PFSK-1 (cell line): ENCODE measurements around the gene MLN.

ENCODE experiments used
- FOXP2 ChIP-seq: optimal IDR thresholded peaks from 2 replicates; pipeline ENCODE3; 2011; ENCODE audit warnings: borderline replicate concordance, control low read depth, inconsistent platforms; ENCODE audit not compliant: insufficient read depth; ENCODE audit errors: extremely low read length, extremely low read depth
- POLR2AphosphoS5 ChIP-seq: IDR thresholded peaks from 2 replicates; pipeline ENCODE4 v1.6.1; 2012; ENCODE audit warnings: low read depth, mild to moderate bottlenecking, control low read depth, low read length, moderate library complexity
- REST ChIP-seq, 2 experiments: IDR thresholded peaks; 2 replicates each; pipeline versions ENCODE4 v1.6.1 to v1.8.0; 2011 to 2012; ENCODE audit warnings: low read depth in 2 of 2, low read length in 2 of 2, control low read depth in 1 of 2, inconsistent platforms in 1 of 2, mild to moderate bottlenecking in 1 of 2, moderate library complexity in 1 of 2; ENCODE audit not compliant: insufficient read depth in 1 of 2
- SIN3A ChIP-seq: IDR thresholded peaks from 2 replicates; pipeline ENCODE4 v1.6.1; 2012; ENCODE audit warnings: mild to moderate bottlenecking, low read length, moderate library complexity, borderline replicate concordance; ENCODE audit not compliant: insufficient read depth
- TAF1 ChIP-seq: IDR thresholded peaks from 2 replicates; pipeline ENCODE4 v1.6.1; 2012; ENCODE audit warnings: low read length, control low read depth, borderline replicate concordance; ENCODE audit not compliant: insufficient read depth

Gene MLN

GRCh38 chr6:33776764-33777163 lies 27.0 kb downstream of the MLN start:
- no peak for TF ChIP-seq REST (IDR thresholded peaks at IDR 0.05; ENCODE audit: insufficient read depth in 1 of 2, low read depth in 2 of 2, low read length in 2 of 2)
- no peak for TF ChIP-seq TAF1
- TF ChIP-seq FOXP2, result no peak

GRCh38 chr6:33776186-33776585 lies 27.6 kb downstream of the MLN start:
- TF ChIP-seq SIN3A (no peak), FOXP2 (no peak), REST (IDR thresholded peaks at IDR 0.05; ENCODE audit: insufficient read depth in 1 of 2, low read depth in 2 of 2, low read length in 2 of 2) (no peak), POLR2AphosphoS5 (no peak), TAF1 (no peak)

GRCh38 chr6:33774774-33775173 lies 29.0 kb downstream of the MLN start:
- TF ChIP-seq FOXP2 (no peak), POLR2AphosphoS5 (no peak), SIN3A (no peak), TAF1 (no peak), REST (IDR thresholded peaks at IDR 0.05; ENCODE audit: insufficient read depth in 1 of 2, low read depth in 2 of 2, low read length in 2 of 2) (no peak)

GRCh38 chr6:33772902-33773472 lies 30.8 kb downstream of the MLN start:
- TF ChIP-seq REST (IDR thresholded peaks at IDR 0.05; ENCODE audit: insufficient read depth in 1 of 2, low read depth in 2 of 2, low read length in 2 of 2), result no peak
- no peak for TF ChIP-seq POLR2AphosphoS5
- TF ChIP-seq TAF1, result no peak
- TF ChIP-seq FOXP2, result no peak
- TF ChIP-seq SIN3A, result no peak
